Activated gamma-delta T cell treated with anti-CD3 and anti-CD28 coated beads, Interleukin-2, amount 50 U/mL, for 16 hours (primary cell): Measurements from ENCODE around the gene SLC12A3.

Experiments used
- DNase-seq: peaks from one replicate; pipeline ENCODE4 v3.0.0-alpha.2; 2020; ENCODE audit warnings: low read depth

Gene SLC12A3

DNA sequence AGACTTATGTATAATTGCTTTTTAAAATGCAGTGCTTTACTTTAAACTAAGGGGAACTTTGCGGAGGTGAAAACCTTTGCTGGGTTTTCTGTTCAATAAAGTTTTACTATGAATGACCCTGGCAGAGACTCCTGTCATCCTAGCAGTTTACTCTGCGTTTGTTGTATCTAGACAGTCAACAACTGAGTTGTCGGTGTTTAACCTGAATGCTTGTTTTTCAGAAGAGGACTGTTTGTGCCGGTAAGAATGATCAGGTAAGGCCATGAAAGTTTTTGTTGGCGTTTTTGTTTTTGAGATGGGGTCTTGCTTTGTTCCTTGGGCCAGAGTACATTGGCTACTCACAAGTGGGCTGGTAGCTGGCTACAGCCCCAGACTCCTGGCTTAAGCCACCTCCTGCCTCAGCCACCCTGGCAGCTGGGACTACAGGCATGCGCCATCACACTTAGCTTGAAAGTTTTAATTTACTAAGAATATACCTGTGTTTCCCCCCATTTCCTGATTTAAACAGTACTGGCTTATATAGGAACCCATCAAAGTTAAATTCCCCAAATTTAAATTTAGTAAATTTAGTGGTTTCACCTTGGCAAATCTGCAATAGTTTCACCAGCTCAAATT, 78.9 kb downstream of the SLC12A3 start:
- DNase-seq, result no peak

DNA sequence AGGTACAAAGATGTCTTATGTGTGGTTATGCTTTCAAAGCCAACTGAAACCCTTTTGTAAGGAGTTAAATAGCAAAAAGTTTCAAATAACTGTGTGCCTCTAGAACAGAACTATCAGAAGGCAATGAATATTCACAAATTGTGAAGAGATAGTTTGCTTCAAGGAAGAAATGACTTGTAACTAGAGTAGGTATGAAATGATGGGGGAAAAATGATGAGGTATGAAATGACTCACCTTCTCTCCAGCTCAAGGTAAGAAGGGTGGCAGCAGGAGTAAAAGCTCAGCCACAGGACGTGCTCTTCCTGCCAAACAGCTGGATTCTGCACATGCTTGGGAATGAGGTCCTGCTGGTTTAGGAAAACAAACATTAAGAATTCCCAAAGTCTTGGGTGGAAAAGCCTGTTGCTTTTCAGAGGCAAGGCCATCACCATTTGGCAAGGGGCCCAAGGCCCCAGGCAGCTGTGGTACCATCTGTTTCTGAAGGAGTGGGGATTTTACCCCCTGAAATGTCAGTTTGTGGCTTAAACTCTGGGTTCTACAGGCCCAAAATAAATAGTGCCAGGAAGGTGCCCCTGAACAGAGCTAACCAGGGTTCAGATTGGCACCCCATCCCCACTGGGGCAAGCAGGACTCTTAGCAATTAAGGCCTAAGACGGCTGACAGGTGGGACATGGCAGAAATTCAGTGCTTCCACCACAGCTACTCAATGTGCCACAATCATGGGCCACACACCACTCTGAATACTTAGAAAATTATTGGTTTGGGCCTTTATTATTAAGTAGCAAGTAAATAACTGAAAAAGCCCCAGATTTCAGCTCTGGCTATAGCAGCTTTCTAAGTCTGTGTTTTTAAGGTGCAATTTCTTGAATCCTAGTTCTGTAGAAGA, 80.2 kb downstream of the SLC12A3 start:
- no peak for DNase-seq

DNA sequence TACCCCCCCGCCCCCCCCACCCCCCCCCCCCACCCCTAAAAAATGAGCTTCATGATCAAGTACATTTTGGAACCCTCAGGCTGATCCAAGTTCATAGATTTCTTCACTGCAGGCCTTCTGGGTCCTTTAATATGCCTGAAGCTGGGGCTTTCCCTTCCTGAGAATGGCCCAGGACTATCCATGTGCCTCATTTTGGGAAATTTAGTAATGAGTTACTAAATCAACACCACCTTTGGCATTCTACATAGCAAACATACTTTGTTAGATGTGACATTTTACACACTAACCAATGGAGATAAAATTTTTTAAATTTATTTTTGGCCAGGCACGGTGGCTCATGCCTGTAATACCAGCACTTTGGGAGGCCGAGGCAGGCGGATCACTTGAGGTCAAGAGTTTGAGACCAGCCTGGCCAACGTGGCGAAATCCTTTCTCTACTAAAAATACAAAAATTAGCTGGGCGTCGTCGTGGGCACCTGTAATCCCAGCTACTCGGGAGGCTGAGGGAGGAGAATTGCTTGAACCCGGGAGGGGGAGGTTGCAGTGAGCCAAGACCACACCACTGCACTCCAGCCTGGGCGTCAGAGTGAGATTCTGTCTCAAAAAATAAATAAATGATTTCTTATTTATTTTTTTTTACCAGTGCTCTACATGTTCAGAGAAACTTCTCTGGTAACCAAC, 81.0 kb downstream of the SLC12A3 start:
- no peak for DNase-seq

DNA sequence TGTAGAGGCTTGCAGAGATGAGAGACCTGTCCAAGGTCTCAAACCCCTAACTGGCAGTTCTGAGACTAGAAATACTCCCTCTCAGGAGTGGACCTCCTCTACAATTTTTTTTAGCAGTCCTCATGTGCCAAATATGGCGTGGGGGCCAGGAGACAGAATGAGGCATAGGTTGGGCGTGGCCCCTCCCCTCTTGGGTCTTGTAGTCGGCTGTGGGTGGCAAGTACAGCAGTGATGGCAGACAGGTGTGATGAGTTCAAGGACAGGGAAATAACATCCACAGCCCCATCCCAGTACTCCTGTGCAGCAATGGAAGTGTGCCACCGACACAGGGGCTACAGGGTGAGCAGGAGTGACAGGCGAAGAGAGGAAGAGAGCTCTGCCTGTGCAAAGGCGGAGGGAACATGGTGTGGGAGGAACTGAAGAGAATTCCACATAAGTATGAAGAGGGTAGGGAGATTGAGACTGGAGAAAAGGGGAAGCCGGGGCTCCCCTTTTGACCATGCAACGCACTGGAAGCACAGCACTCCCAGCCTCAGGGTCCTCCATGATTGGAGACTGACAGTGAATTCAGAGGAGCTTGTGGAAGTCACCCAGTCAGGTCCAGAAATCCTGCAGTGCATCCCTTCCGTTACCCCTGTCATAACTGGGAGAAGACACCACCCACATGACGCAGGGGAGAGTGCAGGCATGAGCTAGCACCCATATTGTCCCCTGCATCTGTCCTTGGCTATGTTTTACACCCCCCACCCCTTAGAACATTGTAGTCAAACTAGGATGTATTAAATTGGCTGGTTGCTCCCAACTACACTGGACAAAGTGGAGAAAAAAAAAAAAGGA, 82.0 kb downstream of the SLC12A3 start:
- DNase-seq, result no peak

DNA sequence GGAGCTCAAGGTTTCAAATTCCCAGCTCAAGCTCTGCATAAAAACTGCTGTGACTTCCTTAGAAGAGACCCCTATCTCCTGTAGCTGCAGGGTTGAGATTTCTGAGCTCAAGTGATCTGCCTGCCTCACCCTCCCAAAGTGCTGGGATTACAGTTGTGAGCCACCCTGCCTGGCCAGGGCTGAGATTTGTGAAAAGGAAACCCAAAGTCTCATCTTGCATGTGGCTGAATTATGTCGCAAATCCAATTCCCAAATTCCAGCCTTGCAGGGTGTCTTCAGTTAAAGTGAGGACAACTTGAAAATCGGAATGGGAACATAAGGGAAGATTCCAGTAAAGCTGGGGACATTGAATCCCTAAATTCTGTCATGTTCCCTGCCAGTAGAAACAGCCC, 82.6 kb downstream of the SLC12A3 start:
- DNase-seq, result no peak

DNA sequence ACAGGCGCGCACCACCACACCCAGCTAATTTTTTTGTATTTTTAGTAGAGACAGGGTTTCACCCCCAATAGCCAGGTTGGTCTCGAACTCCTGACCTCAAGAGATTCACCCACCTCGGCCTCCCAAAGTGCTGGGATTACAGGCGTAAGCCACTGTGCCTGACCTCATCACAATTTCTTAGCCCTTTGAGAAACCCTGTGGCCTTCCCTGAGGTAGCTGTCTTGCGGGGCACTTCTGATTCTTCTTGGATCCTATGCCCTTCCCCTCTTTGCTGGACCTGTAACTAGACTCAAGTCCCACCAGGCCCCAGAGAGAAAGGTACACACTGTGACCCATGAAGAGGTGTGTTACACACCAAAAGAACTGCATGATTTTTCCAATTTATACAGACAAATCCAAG, 83.2 kb downstream of the SLC12A3 start:
- no peak for DNase-seq

DNA sequence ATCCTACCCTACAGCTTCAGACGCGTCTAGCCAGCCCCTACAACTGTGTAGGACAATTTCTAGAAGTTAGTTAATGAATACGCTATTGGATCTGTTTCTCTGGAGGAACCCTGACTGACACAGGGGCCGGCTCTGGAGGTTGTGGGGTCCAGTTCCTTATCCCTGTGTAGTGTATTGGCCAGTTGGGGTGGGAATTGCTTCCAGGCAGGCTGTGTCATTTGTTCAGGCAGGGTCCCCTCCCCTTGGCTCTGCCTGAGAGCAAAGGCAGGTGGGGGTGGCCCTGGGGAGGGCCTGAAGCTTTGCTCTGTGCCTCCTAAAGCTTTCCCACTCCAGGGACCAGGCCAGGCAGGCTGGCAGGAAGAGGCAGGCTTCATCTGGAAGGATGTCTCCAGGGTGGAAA, 85.0 kb downstream of the SLC12A3 start:
- no peak for DNase-seq

DNA sequence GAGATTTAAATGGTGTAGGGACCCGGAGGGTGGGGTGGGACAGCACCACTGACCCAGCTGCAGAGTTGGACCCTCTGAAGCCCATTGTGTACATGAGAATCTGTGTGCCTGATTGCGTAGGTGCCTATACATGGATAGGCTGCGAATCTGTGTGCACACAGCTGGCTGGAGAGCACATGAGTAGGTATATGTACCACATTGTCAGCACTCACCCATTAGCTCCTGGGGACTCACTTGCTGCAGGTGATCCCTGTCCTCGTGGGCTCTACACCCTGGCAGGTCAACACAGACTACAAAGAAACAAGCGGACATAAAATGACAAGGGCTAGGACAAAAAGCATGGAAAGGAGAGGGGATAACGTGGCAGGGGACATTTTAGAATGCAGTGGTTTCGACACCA, 85.4 kb downstream of the SLC12A3 start:
- no peak for DNase-seq

DNA sequence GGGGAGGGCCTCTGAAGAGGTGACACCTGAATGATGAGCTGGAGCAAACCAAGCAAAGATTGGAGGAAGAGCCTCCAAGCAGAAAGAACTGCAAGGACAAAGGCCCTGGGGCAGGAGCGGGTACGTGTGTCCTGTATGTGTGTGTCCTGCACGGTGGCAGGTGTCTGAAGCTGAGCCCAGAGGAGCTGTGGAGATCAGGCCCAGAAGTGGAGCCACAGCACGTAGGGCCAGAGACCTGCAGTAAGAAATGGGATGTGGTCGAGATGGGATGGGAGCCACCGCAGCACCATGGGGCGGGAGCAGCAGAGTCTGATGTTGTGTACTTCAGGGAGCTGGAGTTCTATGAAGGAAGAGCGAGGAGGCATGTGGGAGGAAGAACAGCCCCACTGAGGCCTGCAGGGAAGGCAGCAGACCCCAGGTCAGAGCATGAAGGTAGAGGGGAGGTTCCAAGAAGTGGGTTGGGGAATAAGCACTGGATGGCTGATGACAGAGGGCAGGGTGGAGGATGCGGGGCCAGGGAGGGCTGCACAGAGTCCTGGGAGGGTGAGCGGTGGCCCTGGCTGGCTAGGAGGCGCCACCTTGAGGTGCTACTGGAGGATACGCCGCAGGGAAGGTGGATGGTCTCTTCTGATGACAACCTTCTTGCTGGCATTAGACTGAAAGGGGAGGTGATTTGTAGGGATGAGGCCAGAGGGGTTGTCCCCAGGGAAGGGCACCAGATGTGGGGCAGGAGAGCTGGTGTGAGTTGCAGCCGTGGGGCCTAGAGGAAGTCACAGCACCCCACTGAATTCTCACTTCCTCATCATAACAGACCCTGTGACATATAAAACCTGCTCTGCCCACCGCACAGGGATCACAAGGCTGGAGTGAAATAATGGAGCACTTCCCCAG, 86.1 kb downstream of the SLC12A3 start:
- peak; percentile 27 for DNase-seq

DNA sequence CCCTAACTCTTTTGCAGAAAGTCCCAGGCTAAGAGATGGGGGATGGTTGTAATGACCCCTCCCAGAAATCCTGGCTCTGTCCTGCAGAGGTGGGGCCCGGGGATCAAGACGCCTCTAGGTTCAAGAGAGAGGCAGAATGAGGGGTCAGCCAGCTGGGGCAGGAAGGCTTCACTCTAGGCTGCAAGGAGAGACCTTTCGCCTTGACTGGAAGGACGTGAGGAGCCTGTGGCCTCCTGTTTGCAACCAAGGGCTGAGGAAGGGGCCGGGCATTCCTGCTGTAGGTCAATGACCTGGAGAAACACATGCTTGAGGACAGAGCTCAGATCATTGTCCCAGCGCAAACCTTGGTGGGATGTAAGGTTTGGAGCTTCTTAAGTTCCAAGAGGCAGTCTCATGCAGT, 88.0 kb downstream of the SLC12A3 start:
- no peak for DNase-seq

DNA sequence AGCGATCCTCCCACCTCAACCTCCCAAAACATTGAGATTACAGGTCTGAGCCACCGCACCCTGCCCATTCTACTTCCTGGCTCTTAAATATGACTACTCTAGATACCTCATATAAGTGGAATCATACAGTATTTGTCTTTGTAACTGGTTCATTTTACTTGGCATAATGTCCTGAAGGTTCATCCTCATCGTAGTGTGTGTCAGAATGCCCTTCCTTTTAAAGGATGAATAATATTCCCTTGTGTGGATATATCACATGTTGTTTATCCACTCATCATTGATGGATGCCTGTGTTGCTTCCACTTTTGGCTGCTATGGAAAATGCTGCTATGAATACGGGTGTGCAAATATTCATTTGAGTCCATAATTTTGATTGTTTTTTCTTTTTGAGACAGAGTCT, 91.1 kb downstream of the SLC12A3 start:
- no peak for DNase-seq

DNA sequence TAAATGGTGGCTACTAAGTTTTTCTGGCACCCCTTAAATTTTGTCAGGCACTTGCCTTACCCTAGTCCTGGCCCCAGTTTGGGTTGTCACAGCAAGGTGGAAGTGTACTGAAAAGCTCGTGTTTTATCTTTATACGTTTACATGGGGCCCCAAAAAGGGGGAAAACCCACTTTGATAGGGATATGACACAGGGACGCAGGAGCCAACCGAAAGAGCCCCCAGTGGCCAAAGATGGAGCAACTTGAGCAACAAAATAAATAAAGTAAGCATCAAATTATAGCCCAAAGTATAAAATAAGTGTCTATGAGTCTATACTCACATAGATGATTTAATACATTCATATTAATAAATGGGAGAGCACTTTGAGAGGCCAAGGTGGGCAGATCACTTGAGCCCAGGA, 91.7 kb downstream of the SLC12A3 start:
- no peak for DNase-seq

DNA sequence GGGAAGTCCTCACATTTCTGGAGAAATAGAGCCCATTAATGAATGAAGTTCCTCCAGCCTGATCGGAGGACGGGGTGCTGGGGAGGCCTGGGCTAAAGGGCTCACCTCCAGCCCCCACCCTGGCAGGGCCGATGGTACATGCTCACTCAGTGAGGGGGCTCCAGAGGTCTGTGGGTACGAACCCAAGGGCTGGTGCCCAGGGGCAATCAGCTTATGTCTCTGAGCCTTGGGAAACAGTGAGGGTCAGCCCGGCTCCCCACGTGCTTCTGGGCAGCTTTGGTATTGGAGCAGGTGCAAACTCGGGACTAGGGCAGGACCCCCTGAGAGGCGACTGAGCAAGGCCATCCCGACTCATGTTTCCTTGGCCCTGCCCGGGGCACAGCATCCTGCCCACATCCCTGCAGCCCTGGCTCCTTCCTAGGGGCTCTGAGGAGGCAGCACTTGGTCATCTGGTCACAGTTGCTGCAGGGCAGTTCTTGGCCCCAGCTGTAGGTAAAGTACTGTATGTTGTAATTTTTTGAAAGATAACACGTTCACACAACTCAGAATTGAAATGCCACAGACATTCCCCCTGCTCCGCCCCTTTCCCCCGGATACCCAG, 95.8 kb downstream of the SLC12A3 start:
- no peak for DNase-seq

DNA sequence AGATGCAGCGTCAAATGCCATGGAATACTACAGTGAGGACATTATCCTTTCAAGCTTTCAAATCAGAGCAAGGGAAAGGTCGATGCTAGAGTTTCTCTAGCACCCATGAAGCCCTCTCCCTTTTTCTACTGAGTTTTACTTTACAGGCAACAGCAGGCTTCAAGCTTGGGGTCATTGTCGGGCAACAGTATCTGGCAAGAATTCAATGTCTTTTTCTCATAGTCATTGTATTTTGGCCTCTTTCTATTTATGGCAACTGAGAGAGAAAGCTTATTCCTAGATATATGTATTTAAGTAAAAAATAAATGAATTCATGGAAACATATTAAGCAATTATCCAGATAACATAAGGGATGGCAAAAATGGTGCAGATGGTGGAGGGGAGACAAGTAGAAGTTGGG, 96.4 kb downstream of the SLC12A3 start:
- DNase-seq, result no peak

DNA sequence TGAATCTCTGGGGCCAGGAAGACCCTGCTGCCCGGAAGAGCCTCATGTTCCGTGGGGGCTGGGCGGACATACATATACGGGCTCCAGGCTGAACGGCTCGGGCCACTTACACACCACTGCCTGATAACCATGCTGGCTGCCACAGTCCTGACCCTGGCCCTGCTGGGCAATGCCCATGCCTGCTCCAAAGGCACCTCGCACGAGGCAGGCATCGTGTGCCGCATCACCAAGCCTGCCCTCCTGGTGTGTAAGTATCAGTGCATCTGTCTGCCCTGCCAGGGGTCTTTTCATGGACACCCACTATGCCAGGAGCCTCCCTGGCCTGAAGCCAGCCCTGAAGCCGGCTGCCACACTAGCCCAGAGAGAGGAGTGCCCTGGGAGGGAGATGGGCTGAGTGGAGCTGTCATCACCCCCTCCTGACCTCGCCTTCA, 96.9 kb downstream of the SLC12A3 start, which contains the start of gene CETP:
Gene CETP (plus strand): TSS at position 100 of the 431 bp plus-strand sequence. CDS start 30 bp downstream, at position 130.
- no peak for DNase-seq

DNA sequence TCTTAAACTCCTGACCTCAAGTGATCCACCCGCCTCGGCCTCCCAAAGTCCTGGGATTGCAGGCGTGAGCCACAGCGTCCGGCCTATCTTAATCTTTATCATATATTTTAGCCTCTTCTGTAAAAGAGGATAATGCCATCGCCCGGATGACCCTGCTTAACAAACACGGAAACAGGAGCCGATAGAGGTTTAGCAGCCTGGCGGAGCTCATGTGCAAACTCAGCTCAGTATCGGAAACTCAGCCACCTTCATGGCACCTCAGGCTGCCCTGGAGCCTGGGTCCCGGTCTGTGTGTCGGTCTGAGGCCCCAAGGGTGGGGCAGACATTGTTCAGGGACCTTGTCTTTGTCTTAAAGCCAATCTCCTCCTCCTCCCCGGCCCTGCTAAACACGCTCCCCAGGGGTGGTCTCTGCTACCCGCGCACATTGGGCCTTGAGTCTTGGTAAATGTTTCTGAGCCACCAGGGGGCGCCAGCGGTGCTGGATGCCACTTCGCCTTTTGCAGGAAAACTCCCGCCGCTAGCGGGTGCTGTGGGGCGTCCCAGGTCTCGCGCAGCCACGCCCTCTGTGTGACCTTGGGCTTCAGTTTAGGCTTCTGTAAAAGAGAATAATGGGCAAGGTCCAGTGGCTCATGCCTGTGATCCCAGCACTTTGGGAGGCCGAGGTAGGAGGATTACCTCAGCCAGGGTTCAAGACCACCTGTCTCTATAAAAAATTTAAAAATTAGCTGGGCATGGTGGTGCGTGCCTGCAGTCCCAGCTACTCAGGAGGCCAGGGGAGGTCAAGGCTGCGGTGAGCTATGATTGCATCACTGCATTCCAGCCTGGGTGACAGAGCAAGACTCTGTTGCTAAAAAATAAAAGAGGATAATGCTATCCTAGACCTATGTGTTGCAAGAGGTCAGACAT, 99.5 kb downstream of the SLC12A3 start:
- DNase-seq, result peak; percentile 95
